ENCODE results near the gene CNIH3.

CNIH3 gene

DNA sequence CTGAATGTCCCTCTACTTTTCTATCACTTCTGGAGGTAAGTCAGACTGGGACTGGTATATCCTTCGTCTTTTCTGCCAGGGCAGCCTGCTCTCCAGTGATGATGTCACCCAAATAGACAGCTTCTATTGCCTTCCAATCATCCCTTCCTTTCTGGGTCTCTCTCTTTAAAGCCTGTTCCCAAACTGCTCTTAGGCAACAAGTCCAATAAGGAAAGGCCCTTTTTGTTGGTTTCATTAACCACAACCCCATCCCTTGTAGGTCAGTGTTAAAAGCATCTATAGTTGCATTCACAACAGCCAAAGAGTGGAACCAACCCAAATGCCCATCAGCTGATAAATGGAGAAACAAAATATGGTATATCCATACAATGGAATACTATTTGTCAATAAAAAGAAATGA, 114.4 kb downstream of the CNIH3 start:
- no peak overlapping the region for H3K4me2 ChIP-seq (ENCODE audit: low read length)
- H3K4me3 ChIP-seq (ENCODE audit: low read length), result no peak overlapping the region
- no peaks in the 10 kb centered on the region for H3K9me2 ChIP-seq (replicated peaks; ENCODE audit: control insufficient read depth, low read length)
- H3F3A ChIP-seq (ENCODE audit: control insufficient read depth, insufficient read depth), result no peaks in the 10 kb centered on the region
- no peaks in the 10 kb centered on the region for H3K79me2 ChIP-seq (ENCODE audit: control insufficient read depth, low read length)
- no peak overlapping the region for H3K27ac ChIP-seq (ENCODE audit: low read depth, low read length)
- H3K4me1 ChIP-seq (ENCODE audit: control insufficient read depth, low read length), result no peaks in the 10 kb centered on the region
- H4K20me1 ChIP-seq (ENCODE audit: control insufficient read depth, insufficient read depth, low read depth, low read length), result no peaks in the 10 kb centered on the region
- H3K36me3 ChIP-seq (ENCODE audit: control insufficient read depth, low read length), result no peaks in the 10 kb centered on the region
- H3K27me3 ChIP-seq (ENCODE audit: control insufficient read depth, low read length), result no peaks in the 10 kb centered on the region
- no peak for TF ChIP-seq EZH2phosphoT487 (IDR thresholded peaks at IDR 0.05; ENCODE audit: borderline replicate concordance, low read length)
- TF ChIP-seq, protein P1, sequence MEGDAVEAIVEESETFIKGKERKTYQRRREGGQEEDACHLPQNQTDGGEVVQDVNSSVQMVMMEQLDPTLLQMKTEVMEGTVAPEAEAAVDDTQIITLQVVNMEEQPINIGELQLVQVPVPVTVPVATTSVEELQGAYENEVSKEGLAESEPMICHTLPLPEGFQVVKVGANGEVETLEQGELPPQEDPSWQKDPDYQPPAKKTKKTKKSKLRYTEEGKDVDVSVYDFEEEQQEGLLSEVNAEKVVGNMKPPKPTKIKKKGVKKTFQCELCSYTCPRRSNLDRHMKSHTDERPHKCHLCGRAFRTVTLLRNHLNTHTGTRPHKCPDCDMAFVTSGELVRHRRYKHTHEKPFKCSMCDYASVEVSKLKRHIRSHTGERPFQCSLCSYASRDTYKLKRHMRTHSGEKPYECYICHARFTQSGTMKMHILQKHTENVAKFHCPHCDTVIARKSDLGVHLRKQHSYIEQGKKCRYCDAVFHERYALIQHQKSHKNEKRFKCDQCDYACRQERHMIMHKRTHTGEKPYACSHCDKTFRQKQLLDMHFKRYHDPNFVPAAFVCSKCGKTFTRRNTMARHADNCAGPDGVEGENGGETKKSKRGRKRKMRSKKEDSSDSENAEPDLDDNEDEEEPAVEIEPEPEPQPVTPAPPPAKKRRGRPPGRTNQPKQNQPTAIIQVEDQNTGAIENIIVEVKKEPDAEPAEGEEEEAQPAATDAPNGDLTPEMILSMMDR (IDR thresholded peaks at IDR 0.05; ENCODE audit: low read depth, low read length, poor library complexity, severe bottlenecking), result no peak
- no peaks in the 10 kb centered on the region for H3K9me3 ChIP-seq (ENCODE audit: control insufficient read depth, insufficient read depth, low read length)

DNA sequence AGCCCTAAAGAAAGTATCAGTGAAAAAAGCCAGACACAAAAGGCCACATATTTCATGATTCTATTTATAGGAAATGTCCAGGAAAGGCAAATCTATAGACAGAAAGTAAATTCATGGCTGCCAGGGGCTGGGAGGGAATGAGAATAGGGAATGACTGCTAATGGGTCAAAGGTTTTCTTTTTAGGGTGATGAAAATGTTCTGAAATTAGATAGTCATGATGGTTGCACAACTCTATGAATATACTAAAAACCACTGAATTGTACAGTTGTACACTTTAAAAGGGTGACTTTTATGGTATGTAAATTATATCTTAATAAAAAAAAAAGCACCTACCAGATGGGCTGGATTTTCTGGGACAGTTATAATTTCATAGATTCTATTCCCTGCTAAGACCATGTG, 114.8 kb downstream of the CNIH3 start:
- H3K4me1 ChIP-seq (ENCODE audit: control insufficient read depth, low read length), result no peaks in the 10 kb centered on the region
- no peaks in the 10 kb centered on the region for H3K9me3 ChIP-seq (ENCODE audit: control insufficient read depth, insufficient read depth, low read length)
- H3K36me3 ChIP-seq (ENCODE audit: control insufficient read depth, low read length), result no peaks in the 10 kb centered on the region
- no peak for TF ChIP-seq EZH2phosphoT487 (IDR thresholded peaks at IDR 0.05; ENCODE audit: borderline replicate concordance, low read length)
- TF ChIP-seq, protein P1 (IDR thresholded peaks at IDR 0.05; ENCODE audit: low read depth, low read length, poor library complexity, severe bottlenecking), result no peak
- H3F3A ChIP-seq (ENCODE audit: control insufficient read depth, insufficient read depth), result no peaks in the 10 kb centered on the region
- no peak overlapping the region for H3K4me2 ChIP-seq (ENCODE audit: low read length)
- no peak overlapping the region for H3K4me3 ChIP-seq (ENCODE audit: low read length)
- no peaks in the 10 kb centered on the region for H3K9me2 ChIP-seq (replicated peaks; ENCODE audit: control insufficient read depth, low read length)
- no peaks in the 10 kb centered on the region for H3K27me3 ChIP-seq (ENCODE audit: control insufficient read depth, low read length)
- H4K20me1 ChIP-seq (ENCODE audit: control insufficient read depth, insufficient read depth, low read depth, low read length), result no peaks in the 10 kb centered on the region
- H3K79me2 ChIP-seq (ENCODE audit: control insufficient read depth, low read length), result no peaks in the 10 kb centered on the region
- no peak overlapping the region for H3K27ac ChIP-seq (ENCODE audit: low read depth, low read length)

- H3K27me3 ChIP-seq (ENCODE audit: control insufficient read depth, low read length), result no peaks in the 10 kb centered on the region
- H3K4me1 ChIP-seq (ENCODE audit: control insufficient read depth, low read length), result no peaks in the 10 kb centered on the region
- H3K36me3 ChIP-seq (ENCODE audit: control insufficient read depth, low read length), result no peaks in the 10 kb centered on the region
- no peaks in the 10 kb centered on the region for H4K20me1 ChIP-seq (ENCODE audit: control insufficient read depth, insufficient read depth, low read depth, low read length)
- H3K4me3 ChIP-seq (ENCODE audit: low read length), result no peak overlapping the region
- no peaks in the 10 kb centered on the region for H3K9me2 ChIP-seq (replicated peaks; ENCODE audit: control insufficient read depth, low read length)
- TF ChIP-seq, protein P1 (IDR thresholded peaks at IDR 0.05; ENCODE audit: low read depth, low read length, poor library complexity, severe bottlenecking), result no peak
- TF ChIP-seq EZH2phosphoT487 (IDR thresholded peaks at IDR 0.05; ENCODE audit: borderline replicate concordance, low read length), result no peak
- no peaks in the 10 kb centered on the region for H3K9me3 ChIP-seq (ENCODE audit: control insufficient read depth, insufficient read depth, low read length)
- H3K27ac ChIP-seq (ENCODE audit: low read depth, low read length), result no peak overlapping the region
- H3K79me2 ChIP-seq (ENCODE audit: control insufficient read depth, low read length), result no peaks in the 10 kb centered on the region
- H3F3A ChIP-seq (ENCODE audit: control insufficient read depth, insufficient read depth), result no peaks in the 10 kb centered on the region
- H3K4me2 ChIP-seq (ENCODE audit: low read length), result no peak overlapping the region
Observed at GRCh38 chr1:224731633-224732032, 115.5 kb downstream of the CNIH3 start.
